CD14-positive monocyte (primary cell): ENCODE data around the gene BAG5. TPM values are rescaled to one million over a fixed set of nuclear protein-coding genes. Genes with fewer than 3 reads are reported as not detected.

ENCODE experiments used
- DNase-seq, 3 donors: peaks; one replicate each; pipeline ENCODE4 v3.0.0-alpha.2; 2011 to 2022
- H2AFZ ChIP-seq: 2 replicates; pipeline ENCODE4 v1.6.0; 2012; ENCODE audit warnings: mild to moderate bottlenecking, low read depth, low read length, inconsistent platforms; ENCODE audit not compliant: insufficient read depth, poor library complexity, severe bottlenecking
- H3K27ac ChIP-seq, 2 donors: 1 replicate in 1 of 2; 2 replicates in 1 of 2; pipeline ENCODE4 v1.5.1; 2012 to 2013; ENCODE audit warnings: low read length in 2 of 2, control low read depth in 1 of 2, inconsistent platforms in 1 of 2, low read depth in 1 of 2, mild to moderate bottlenecking in 1 of 2
- H3K27me3 ChIP-seq, 2 donors: one replicate each; pipeline versions ENCODE4 v1.6.0 to v1.6.1; 2011 to 2013; ENCODE audit warnings: low read length in 2 of 2; ENCODE audit not compliant: control insufficient read depth in 2 of 2, insufficient read depth in 2 of 2
- H3K36me3 ChIP-seq, 2 donors: replicated peaks in 1 of 2; 1 replicate in 1 of 2; 2 replicates in 1 of 2; pipeline versions ENCODE4 v1.5.1 to v1.6.1; 2012 to 2013; ENCODE audit warnings: low read length in 2 of 2, control low read depth in 1 of 2, inconsistent platforms in 1 of 2, mild to moderate bottlenecking in 1 of 2; ENCODE audit not compliant: insufficient read depth in 2 of 2, control insufficient read depth in 1 of 2
- H3K4me1 ChIP-seq, 2 donors: 1 replicate in 1 of 2; 2 replicates in 1 of 2; pipeline versions ENCODE4 v1.5.1 to v1.6.1; 2012 to 2013; ENCODE audit warnings: low read length in 2 of 2, control low read depth in 1 of 2, inconsistent platforms in 1 of 2, mild to moderate bottlenecking in 1 of 2, moderate library complexity in 1 of 2; ENCODE audit not compliant: insufficient read depth in 2 of 2, control insufficient read depth in 1 of 2
- H3K4me2 ChIP-seq: replicated peaks from 2 replicates; pipeline ENCODE3; 2012; ENCODE audit warnings: low read length, moderate library complexity, mild to moderate bottlenecking; ENCODE audit not compliant: poor library complexity, severe bottlenecking; ENCODE audit errors: extremely low read depth
- H3K4me3 ChIP-seq, 3 experiments: fragments of 200-600 bp in 1 of 3; sonication (generic) in 1 of 3; replicated peaks in 1 of 3; 1 replicate in 2 of 3; 2 replicates in 1 of 3; pipeline ENCODE4 v1.5.1; 2011 to 2013; ENCODE audit warnings: low read length in 3 of 3, mild to moderate bottlenecking in 3 of 3, control low read depth in 2 of 3, low read depth in 2 of 3, inconsistent platforms in 1 of 3, moderate library complexity in 1 of 3
- H3K79me2 ChIP-seq: 2 replicates; pipeline ENCODE4 v1.6.0; 2012; ENCODE audit warnings: mild to moderate bottlenecking, control low read depth, inconsistent platforms, low read length, moderate library complexity; ENCODE audit not compliant: insufficient read depth
- H3K9ac ChIP-seq: 2 replicates; pipeline ENCODE4 v1.6.0; 2017; ENCODE audit warnings: low read length, mild to moderate bottlenecking; ENCODE audit not compliant: insufficient read depth, poor library complexity, severe bottlenecking
- H3K9me3 ChIP-seq, 2 donors: replicated peaks in 1 of 2; 1 replicate in 1 of 2; 2 replicates in 1 of 2; pipeline versions ENCODE4 v1.5.1 to v1.6.1; 2012 to 2013; ENCODE audit warnings: low read length in 2 of 2, control low read depth in 1 of 2; ENCODE audit not compliant: control insufficient read depth in 1 of 2, insufficient read depth in 1 of 2
- H4K20me1 ChIP-seq: 2 replicates; pipeline ENCODE4 v1.6.0; 2012; ENCODE audit warnings: mild to moderate bottlenecking, low read length, control low read depth, moderate library complexity; ENCODE audit not compliant: insufficient read depth
- H3K27ac Mint-ChIP-seq, 7 donors: one replicate each; pipeline ENCODE4 v1.8.0; 2020; ENCODE audit warnings: mild to moderate bottlenecking in 7 of 7, mixed read lengths in 7 of 7, moderate library complexity in 6 of 7, inconsistent platforms in 2 of 7
- H3K27me3 Mint-ChIP-seq, 3 donors: one replicate each; pipeline ENCODE4 v1.8.0; 2021 to 2022; ENCODE audit warnings: low read depth in 3 of 3, mild to moderate bottlenecking in 3 of 3, mixed read lengths in 3 of 3, moderate library complexity in 3 of 3, inconsistent platforms in 1 of 3
- H3K36me3 Mint-ChIP-seq, 2 donors: one replicate each; pipeline ENCODE4 v1.8.0; 2020; ENCODE audit warnings: mixed read lengths in 2 of 2, inconsistent platforms in 1 of 2, mild to moderate bottlenecking in 1 of 2
- H3K4me1 Mint-ChIP-seq: one replicate; pipeline ENCODE4 v1.8.0; 2020; ENCODE audit warnings: mild to moderate bottlenecking, mixed read lengths
- H3K4me3 Mint-ChIP-seq, 2 donors: one replicate each; pipeline ENCODE4 v1.8.0; 2020; ENCODE audit warnings: mild to moderate bottlenecking in 2 of 2, mixed read lengths in 2 of 2, moderate library complexity in 1 of 2
- H3K9me3 Mint-ChIP-seq, 7 donors: one replicate each; pipeline ENCODE4 v1.8.0; 2020 to 2022; ENCODE audit warnings: mixed read lengths in 7 of 7, mild to moderate bottlenecking in 6 of 7, moderate library complexity in 6 of 7, inconsistent platforms in 2 of 7
- CTCF ChIP-seq: fragments of 200-600 bp; IDR thresholded peaks from one replicate; pipeline ENCODE4 v1.8.0; 2022; ENCODE audit warnings: antibody characterized with exemption, mild to moderate bottlenecking
- WGBS: methylation state at CpG from one replicate; pipeline ENCODE4 v1.1.5; 2013; ENCODE audit warnings: missing lambda C conversion rate; ENCODE audit not compliant: insufficient coverage; 5-methylcytosine and 5-hydroxymethylcytosine counted together
- intact Hi-C, 2 donors: fragments of 100-400 bp; cut with micrococcal nuclease; formaldehyde crosslinking; loops; one replicate each; pipeline versions ENCODE4 v1.15.0 to v1.15.1; 2023
- polyA plus RNA-seq, 3 donors: library from polyadenylated mRNA; depleted of rRNA in 1 of 3; unstranded in 2 of 3; stranded (reverse) in 1 of 3; fragments of 300-500 nt in 2 of 3; fragments of >200 nt in 1 of 3; fragmentation: Illumina TruSeq in 2 of 3; gene quantifications; 1 replicate in 2 of 3; 2 replicates in 1 of 3; pipeline ENCODE4 v1.2.3, GENCODE V29; 2012 to 2021

BAG5 gene
- polyA plus RNA-seq, 3 donors = 4.7 to 33.1 (median 30.1) TPM

GRCh38 chr14:103531421-103532215, 30.8 kb downstream of the BAG5 start:
- Mint-ChIP-seq H3K36me3 (peaks cover 3 to 23% of the 10 kb centered on the region in 2 donors), H3K4me3 (no peak overlapping the region), H3K27me3 (peaks cover 0 to 3% (median 1%) of the 10 kb centered on the region in 3 donors), H3K4me1 (peaks cover 36% of the 10 kb centered on the region), H3K9me3 (no peaks in the 10 kb centered on the region), H3K27ac (peak overlapping the region in 1 of 7 donors; percentile 21)
- intact Hi-C loops = no loop called here
- Histone ChIP-seq H3K27ac (no peak overlapping the region), H3K79me2 (peaks cover 20% of the 10 kb centered on the region), H3K9me3 (no peaks in the 10 kb centered on the region), H3K4me1 (peaks cover 34 to 35% of the 10 kb centered on the region in 2 donors), H3K9ac (no peak overlapping the region), H3K36me3 (peaks cover 8 to 30% of the 10 kb centered on the region in 2 donors), H4K20me1 (peaks cover 8% of the 10 kb centered on the region), H2AFZ (no peak overlapping the region), H3K27me3 (no peaks in the 10 kb centered on the region), H3K4me3 (no peak overlapping the region), H3K4me2 (no peak overlapping the region)
- DNase-seq = no peak
- no peak for TF ChIP-seq CTCF
- 95% methylated on average over 15 of the region's 15 CpGs for WGBS

GRCh38 chr14:103530831-103531230, 31.6 kb downstream of the BAG5 start:
- Histone ChIP-seq H3K36me3 (peaks cover 8 to 27% of the 10 kb centered on the region in 2 donors), H3K9me3 (no peaks in the 10 kb centered on the region), H3K9ac (no peak overlapping the region), H3K27me3 (no peaks in the 10 kb centered on the region), H2AFZ (no peak overlapping the region), H3K4me2 (no peak overlapping the region), H3K4me3 (no peak overlapping the region), H4K20me1 (peaks cover 8% of the 10 kb centered on the region), H3K27ac (no peak overlapping the region), H3K4me1 (peaks cover 42 to 43% of the 10 kb centered on the region in 2 donors), H3K79me2 (peaks cover 20% of the 10 kb centered on the region)
- H3K27ac Mint-ChIP-seq = peak overlapping the region in 1 of 7 donors; percentile 66
- peaks cover 1 to 3% (median 2%) of the 10 kb centered on the region in 3 donors for H3K27me3 Mint-ChIP-seq
- no peaks in the 10 kb centered on the region for H3K9me3 Mint-ChIP-seq
- TF ChIP-seq CTCF = no peak
- intact Hi-C loops = no loop called here
- peaks cover 43% of the 10 kb centered on the region for H3K4me1 Mint-ChIP-seq
- 100% methylated on average over 6 of the region's 11 CpGs for WGBS
- peaks cover 5 to 23% of the 10 kb centered on the region in 2 donors for H3K36me3 Mint-ChIP-seq
- no peak for DNase-seq
- no peak overlapping the region for H3K4me3 Mint-ChIP-seq
